NCI-H748 (cell line): Measurements from ENCODE around the gene DNAJC17.

ENCODE experiments used
- DNase-seq: peaks from one replicate; lab custom pipeline; 2025; ENCODE audit not compliant: unreplicated experiment; lab: John Stamatoyannopoulos, UW

The DNAJC17 gene

DNA sequence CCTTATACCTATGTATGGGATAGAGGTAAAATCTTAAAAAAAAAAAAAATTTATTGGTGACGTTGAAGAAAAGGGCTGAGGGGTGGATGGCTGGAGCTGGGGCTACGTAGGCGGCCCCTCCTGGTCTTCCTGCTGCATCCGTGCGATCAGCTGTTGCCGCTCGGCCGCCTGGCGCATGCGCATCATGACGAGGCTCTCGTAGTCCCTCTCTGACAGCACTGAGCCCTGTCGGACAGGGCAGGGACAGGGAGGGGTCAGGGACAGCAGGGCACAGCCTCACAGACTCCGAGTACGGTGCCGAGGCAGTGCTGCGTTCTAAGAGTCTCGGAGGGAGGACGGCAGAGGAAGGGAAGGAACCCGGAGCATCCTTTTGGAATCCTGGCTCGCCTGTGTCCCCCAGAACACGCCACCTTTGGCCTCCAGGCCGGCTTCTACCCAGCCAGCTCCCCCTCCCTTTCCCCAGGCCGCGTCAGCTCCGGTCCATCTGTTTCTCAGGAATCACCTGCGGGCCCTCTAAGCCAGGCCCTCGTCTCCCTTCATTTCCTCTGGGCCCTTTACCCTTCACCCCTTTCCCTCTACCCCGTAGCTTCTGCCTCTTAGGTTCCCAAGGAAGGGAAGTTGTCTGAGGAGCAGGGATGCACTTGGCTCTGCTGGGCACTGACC is 39.3 kb downstream of the DNAJC17 start:
- no peak for DNase-seq

DNA sequence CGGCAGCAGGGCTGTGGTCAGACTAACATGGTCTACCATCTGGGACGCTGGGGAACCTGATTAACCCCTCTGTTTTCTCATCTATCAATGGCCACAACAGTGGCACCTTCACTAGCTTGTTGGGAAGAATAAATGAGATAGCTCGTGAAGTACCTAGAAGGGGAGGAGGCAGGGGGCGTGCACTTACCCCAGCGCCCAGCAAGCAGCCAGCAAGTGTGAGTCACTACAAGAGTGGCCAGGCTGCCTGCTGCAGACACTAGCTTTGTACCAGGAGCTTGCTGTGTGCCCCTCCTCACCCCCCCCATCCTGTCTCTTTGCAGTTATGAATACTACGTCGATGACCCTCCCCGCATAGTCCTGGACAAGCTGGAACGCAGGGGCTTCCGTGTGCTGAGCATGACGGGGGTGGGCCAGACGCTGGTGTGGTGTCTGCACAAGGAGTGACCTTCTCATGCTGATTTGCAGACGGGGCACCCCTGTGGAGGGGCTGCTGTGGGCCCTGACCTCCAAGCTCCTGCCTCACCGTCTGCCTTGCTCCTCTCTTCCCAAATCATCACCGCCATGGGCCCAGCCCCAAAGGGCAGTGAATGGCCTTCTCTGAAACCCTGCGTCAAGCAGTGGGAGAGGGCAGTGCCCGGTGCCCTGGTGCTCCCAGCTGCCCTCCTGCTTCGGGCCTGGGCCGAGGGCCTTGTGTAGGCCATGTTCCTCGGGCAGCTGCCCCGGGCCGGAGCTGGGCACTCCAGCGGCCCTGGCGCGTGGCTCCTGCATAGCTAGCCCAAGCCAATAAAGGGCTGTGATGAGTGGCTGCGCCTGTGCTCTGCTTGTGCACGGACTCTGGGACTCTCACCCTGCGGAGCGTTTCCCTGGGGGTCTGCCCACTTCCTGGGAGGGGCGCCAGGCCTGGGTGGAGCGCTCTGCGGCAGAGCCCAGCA is 40.1 kb downstream of the DNAJC17 start:
- no peak for DNase-seq

DNA sequence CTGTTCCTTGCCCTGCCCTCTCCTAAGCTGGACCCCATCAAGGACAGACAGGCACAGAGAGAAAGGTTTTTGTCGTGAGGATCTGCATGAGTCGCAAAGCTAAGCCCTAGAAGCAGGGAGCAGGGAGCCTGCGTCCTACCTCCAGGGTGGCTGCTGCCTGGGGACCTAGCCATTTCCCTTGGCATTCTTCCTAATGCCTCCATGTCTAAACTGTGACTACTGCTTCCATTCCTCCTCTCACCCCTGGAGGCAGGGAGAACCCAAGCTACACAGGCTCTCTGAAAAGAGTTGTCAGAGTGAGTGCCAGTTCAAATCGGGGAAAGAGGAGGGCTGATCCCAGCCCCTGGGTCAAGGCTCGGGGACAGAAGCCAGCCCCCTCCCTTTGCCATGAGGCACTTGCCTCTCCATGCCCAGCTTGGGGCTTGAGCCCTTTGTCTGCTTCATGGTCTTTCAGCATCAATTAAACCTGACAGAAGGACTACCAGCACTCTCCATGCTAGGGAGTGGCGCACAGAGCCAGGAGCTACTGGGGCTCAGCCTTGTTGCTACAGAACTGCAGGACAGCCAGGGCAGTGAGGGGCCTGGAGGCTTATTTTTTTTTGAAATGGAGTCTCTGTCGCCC is 41.0 kb downstream of the DNAJC17 start:
- peak; percentile 1 for DNase-seq

DNA sequence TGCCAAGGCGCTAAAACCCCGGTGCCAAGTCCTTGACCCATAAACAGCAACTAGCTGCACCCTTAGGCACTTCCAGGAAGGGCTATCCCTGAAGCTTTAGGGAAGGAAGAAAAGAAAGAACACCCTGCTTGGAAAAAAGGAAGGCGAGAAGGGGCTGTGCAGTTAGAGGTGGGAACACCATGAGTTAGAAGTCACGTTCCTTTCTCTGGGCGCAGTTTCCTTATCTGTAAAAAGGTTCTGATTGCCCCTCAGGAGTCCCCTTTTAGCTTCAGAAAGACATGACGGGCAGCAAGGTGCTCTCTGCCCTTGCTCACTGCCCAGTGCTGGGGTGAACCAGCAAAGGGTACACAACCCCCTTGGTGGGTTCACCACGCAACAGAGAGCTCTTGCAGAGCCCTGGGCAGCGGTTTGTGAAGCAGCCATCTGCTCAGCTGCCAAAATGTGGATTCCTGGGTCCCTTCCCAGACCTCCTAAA is 42.6 kb downstream of the DNAJC17 start:
- no peak for DNase-seq

DNA sequence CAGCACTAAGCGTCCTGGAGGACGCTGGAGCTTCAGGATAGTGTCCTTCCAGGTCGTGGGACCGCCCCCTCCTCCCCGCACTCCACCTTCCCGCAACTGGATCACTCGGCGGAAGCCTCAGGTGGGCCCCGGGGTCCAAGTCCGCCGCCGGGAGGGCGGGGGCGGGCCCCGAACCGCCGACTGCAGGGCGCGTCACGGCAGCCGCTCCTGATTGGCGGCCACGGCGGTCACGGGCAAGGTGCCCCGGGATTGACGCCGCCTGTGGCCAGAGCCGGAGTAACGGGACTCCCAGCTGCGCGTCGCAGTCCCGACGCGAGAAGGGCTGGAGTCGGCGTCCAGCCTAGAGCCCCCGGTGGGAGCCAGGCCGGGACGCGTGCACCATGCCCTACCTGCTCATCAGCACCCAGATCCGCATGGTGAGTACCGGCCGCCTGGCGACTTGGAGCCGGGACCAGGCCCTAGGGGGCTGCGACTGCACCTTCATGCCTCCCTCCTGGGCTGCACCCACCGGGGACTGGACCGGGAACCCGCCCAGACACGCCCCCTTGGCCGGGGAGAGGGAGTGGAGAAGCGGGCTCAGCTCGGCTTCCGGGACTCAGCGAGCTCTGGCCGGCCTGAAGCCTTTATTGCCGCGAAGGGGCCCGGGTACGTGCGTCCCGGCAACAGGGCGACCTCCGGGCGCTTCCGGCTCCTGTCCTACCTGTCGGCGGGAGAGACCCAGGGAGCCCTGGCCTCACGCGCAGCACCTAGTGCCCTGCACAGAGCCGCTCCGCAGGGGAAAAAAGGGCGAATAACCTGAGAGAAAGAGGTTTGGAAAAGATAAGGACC is 43.3 kb downstream of the DNAJC17 start, which contains the start of gene GCHFR:
GCHFR (plus strand) TSS at position 268 of the 828 bp plus-strand sequence; CDS start at position 381, 113 bp downstream.
- peak; percentile 68 for DNase-seq

DNA sequence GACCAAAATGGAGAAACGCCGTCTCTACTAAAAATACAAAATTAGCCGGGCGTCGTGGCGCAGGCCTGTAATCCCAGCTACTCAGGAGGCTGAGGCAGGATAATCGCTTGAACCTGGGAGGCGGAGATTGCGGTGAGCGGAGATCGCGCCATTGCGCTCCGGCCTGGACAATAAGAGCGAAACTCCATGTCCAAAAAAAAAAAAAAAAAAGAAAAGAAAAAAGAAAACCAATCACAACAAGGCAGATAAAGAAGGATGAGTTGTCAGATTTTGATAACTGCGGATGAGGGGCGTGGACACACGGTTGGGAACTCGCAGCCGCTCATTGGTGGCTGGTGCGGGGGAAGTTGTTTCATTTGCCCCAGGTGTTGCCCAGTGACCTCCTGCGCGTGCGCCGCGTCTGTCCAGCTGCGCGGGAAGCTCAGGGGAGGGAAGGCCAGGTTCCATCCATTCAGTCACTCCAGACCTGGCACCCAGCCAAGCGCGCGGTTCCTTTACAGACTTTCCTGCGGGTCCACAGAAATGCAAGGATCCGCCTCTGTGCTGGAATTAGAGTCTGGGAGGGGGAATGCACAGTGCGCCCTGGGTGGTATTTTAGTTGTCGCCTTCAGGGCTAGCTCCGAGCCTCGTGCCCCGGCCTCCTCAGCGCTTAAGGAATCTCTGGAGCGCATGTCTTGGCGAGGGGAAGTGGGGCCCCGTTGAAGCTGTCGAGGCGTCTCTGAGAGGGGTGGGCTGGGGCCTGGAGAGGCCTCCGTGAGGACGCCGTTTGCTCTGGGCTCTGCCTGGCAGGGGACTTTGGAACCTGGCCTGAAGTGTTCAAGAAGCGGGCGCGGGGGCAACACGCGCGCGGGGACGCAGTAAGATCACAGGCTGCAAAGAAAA is 44.1 kb downstream of the DNAJC17 start:
- peak; percentile 92 for DNase-seq

DNA sequence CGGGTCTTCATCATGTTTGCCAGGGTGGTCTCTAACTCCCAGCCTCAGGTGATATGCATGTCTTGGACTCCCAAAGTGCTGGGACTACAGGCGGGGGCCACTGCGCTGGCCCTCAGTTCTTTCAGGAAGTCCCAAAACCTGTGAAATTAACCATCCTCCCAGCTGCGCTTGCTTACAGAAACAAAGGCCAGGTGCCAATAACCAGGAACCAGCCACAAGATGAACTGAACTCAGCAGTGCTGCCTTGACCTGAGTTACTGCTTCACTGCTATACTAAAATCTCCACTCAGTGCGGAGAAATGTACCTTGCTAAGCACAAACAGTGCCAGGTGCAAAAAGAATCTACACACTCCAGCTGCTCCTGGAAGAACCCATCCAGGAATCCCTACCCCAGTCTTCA is 47.3 kb downstream of the DNAJC17 start:
- no peak for DNase-seq

DNA sequence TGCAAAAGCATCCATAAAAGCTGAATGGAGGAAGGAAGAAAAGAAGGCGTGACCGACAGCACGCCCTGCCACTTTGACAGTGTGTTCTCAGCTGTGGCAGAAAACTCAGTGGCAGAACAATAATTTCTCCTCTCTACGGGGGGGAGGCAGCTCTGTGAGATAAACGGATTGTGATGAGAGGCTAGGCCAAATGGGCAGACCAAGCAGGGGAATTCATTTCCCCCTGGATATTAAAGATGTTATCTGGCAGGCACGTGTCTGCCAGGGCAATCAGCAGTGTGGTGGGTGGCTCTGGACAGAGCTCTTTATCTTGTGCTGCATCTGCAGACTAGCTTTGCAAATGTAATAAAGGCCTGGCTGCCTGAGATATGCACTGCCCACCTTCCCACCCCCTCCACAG is 50.3 kb downstream of the DNAJC17 start:
- peak; percentile 36 for DNase-seq

DNA sequence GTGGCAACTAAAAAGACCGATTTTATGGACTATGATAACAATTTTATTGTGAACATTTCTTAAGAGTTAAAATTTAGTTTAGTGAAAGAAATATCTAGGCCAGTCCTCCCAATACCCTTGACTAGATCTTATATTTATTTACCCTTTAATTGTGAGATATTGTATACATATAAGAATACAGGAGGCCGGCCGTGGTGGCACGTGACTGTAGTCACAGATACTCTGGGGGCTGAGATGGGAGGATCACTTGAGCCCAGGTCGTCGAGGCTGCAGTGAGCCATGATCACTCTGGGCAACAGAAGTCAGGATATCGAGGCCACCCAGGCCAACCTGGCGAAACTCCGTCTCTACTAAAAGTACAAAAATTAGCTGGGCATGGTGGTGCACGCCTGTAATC is 51.5 kb downstream of the DNAJC17 start:
- DNase-seq, result peak; percentile 23

DNA sequence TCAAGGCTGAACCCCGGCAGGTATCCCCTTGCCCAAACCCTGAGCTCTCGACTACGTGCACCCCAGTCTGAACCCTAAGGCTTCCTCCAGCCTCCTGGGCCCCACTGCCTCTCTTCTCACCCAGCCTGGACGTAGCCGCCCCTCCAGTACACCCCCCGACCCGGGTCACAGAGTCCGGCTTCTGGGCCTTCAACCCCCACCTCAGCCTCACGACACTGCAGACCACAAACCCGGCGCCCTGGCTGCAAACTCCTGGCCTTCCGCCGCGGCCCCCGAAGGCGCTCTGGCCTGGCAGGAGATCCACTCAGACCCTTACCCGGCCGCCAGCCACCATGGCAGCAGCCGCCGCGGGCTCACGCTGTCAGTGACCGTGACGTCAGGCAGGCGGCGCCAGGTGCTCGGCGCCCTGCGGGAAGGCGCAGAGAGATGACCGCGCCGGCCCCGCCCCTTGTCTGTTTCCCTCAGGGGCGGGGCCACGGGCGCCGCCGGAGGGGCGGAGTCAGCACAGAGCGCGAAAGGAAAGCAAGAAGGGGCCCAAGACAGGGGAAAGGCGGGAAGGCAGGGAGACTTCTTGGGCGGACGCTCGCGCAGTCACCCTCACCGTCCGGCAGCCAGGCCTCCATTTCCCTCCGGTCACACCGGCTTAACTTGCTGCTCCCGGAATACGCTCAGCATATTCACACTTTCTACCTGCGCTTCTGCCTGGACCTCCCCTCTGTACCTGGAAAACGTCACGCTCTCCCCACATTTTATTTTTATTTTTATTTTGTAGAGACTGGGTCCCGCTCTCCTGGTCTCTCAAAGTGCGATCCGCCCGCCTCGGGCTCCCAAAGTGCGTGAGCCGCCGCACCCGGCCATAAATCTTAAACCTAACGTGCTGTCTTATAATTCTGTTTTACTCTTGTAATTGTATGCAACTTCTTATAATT is 52.1 kb downstream of the DNAJC17 start, which contains the start of gene RMDN3:
RMDN3 (minus strand) TSS at position 372 of the 929 bp plus-strand sequence. CDS start 471 bp downstream, outside the sequence.
- peak; percentile 90 for DNase-seq

DNA sequence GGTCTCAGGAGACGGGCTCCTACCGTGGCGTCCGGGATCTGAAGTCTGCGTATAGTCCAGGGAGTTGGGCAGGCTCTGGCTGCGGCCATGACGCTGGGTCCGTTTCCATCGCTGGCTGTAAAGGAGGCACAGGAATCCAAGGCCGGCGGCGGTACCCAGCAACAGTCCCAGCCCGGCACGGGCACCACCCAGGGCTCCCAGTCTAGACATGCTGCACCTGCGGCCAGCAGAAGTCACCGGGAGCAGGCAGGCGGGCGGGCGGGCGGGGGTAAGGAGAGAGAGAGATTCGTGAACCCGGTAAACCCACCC is 52.7 kb downstream of the DNAJC17 start:
- DNase-seq, result peak; percentile 24

DNA sequence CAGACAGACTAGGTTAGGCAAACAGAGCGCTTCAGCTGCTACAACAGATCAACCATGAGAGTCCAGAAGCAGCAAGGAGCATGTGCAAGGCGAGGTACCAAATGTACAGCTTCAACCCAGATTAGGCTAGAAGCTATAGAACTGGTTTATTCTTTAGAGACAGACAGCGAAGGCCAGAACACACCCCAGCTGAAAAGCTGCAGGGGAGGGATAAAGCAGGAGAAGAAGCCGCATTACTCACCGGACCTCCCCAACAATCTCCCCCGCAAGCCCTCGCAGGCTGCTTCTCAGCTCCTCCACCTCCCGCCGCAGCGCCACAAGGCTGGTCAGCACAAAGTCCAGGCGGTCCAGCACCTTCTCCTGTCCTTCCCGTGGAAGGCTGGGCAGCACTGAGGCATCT is 55.5 kb downstream of the DNAJC17 start:
- no peak for DNase-seq

DNA sequence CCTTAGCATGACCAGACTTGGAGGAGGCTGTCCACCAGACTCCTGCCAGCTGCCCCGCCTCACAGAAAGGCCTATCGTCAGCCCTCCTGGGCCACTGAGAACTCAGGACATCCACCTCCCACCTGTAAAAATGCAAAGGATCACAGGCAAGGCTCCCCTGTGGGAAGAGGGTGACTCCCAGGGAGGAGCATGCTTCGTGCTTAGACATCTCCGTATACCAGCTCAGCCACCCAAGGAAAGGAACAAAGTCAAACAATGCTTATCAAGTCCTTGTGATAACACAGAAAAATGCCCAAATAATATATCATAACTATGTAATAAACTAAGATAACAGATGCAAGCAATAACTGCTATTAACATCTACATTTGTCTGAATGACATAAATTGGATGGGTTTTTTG is 56.4 kb downstream of the DNAJC17 start:
- DNase-seq, result no peak

DNA sequence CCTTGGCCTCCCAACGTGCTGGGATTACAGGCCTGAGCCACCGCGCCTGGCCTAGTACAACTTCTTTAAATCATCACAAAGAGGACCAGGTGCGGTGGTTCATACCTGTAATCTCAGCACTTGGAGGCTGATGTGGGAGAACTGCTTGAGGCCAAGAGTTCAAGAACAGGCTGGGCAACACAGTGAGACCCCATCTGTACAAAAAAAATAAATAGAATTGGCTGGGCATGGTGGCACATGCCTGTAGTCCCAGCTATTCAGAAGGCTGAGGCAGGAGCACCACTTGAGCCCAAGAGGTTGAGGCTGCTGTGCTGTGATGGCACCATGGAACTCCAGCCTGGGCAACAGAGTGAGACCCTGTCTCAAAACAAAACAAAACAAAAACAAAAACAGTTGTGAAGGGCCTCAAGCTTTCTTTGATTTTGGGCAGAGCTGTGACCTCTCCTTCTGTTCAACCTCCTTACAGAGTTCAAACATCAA is 58.1 kb downstream of the DNAJC17 start:
- no peak for DNase-seq

DNA sequence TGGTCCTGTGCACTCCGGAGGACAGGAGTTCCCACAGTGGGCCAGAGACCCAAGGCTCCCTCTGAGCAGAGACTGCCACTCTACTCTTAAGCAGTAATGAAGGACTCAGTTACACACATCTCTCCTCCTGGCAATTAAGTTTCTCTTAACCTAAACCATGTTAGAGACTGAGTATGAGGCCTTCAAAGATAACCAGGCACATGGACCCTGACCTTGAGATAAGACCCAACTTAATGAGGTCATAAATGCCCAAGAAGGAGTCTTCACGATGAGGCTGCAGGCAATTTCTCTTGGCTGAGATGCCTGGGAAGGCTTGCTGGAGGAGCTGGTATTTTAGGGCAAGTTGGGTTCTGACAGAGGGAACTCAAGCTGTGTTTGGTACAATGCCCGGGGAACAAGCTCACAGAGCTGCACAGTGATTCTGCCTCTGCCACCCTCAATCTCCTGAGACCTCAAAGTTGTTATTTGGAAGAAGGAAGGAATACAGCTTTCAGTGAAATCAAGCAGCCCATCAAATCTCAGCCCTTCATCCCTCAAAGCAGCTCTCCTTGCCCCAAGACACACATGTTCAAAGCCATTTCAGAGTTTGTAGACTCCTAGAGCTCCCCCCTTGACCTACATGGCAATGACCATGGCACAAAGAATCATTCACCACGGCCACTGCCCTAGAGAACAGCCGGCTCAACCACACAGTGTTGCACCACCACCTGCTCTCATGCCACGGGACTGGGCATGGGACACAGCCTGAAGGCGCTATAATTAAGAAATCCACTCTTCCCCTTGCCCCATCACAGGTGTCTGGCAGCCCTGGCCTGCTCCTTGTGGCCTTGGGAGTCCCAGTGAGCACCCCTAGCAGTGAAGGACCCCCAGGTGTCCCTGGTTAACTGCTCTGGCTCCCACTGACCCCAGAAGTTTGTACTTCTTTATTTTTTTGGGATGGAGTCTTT is 59.3 kb downstream of the DNAJC17 start:
- DNase-seq, result no peak

DNA sequence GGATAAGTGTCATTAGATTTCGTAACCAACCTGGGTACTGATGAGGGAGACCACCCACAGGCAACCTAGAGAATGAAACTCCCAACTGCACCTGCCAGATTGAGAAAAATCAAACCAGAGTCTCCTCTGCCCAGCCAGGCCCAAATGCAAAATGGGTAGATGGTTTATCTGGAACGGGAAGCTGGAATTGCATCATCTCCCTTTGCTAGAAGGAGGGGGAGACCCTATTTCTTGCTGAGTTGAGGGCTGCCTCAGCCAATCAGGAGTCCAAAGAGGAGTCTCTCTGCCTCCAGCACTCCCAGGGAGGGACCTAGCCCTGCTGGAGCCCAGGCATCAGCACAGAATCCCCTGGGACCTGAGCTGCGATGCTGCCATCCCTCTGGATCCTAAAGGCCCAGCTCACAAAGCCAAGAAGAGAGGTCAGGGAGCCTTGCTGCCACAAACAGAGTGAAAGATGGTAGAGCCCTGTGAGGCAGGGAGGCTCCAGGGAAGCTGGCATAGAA is 60.3 kb downstream of the DNAJC17 start:
- no peak for DNase-seq

DNA sequence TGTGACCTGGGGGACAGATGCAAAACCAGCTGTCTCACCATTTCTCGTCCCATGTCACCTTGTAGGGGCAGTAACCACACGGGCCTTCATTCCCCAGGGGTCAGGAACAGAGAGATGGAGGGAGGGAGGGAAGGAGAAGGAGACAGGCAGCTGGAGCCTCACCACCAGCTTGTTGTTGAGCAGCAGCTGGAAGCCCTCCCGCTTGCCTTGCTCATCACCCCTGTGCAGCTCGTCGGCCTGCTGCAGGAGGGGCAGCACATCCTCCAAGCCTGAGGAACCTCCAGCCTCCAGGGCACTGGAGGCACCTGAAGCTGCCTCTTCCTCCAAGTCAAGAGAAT is 62.5 kb downstream of the DNAJC17 start:
- no peak for DNase-seq
